Measurements from ENCODE around the gene ZNF763. TPM values are rescaled to one million over a fixed set of nuclear protein-coding genes. Genes with fewer than 3 reads are reported as not detected.
"Not testable (repeated sequence)": the region's sequence is repeated elsewhere in the genome, so short reads cannot be mapped to it uniquely, and the experiment has no call there.

Gene ZNF763
- total RNA-seq, 1 donor from 2014 or later: 9.8 TPM

DNA sequence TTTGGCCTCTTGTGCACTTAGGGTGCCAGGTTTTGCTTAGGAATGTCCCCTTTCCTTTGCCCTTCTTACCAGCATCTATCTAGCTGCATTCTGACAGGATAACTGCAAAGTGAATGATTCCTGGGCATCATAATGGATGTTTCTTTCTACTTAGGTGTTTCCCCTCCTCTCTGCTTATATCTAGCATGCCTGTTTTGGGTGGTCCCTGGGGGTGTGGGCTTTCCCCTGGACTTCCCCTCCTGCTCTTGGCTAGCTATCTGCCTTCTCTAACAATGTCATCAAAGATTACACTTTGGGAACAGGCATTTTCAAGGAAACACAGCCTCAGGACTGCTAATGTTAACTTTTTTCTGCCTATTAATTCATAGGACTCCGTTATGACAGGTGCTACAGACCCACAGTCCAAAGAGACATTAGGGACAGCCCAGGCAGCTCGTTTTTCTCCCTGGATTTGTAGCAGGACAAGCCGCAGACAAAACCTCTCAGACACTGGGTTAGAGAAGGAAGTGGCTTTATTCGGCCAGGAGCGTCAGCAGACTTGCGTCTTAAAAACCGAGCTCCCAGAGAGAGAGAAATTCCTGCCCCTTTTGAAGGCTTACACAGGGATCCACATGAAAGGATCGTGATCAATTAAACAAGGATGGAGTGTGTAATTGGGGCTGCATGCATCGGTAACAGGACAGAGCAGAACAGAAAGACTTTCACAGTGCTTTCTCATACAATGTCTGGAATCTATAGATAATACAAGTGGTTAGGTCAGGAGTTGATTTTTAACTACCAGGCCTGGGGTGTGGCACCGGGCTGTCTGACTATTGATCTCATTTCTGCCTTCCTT, 22.6 kb upstream of the ZNF763 start:
- intact Hi-C loops (cut with micrococcal nuclease): no loop called here
- Mint-ChIP-seq H3K4me3 (no peak overlapping the region), H3K36me3 (ENCODE audit: low read depth) (peaks cover 86% of the 10 kb centered on the region), H3K27ac (peak overlapping the region; percentile 20), H3K4me1 (peaks cover 6% of the 10 kb centered on the region), H3K9me3 (peaks cover 38% of the 10 kb centered on the region), H3K27me3 (no peaks in the 10 kb centered on the region)
- ChIA-PET POLR2A (interaction anchor here (0.5 kb wide), 1 partner anchor 94 kb away, joined by 10 read pairs; no protein-coding TSS in a partner anchor), CTCF (no interaction called here)
- ATAC-seq (ENCODE audit: low read depth) (peak; percentile 61), DNase-seq (no peak)
- no peak for TF ChIP-seq CTCF (IDR thresholded peaks at IDR 0.05)

DNA sequence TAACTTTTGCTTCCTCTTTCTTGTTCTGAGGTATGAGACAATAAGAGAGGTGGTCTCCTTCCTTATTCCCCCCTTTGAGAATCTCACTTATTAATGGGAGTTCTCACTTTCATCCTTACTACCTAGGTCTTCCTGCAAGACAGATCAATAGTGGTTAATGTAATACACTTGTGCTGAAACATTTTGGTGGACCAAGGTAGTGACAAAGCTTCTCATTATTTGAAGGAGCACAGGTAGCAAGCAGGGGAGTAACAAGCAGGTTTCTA, 22.1 kb upstream of the ZNF763 start:
- no peak for TF ChIP-seq CTCF (IDR thresholded peaks at IDR 0.05)
- DNase-seq: no peak
- no peak for ATAC-seq (ENCODE audit: low read depth)
- Mint-ChIP-seq H3K27ac (no peak overlapping the region), H3K36me3 (ENCODE audit: low read depth) (peaks cover 88% of the 10 kb centered on the region), H3K9me3 (peaks cover 41% of the 10 kb centered on the region), H3K27me3 (no peaks in the 10 kb centered on the region), H3K4me3 (no peak overlapping the region), H3K4me1 (peaks cover 6% of the 10 kb centered on the region)
- ChIA-PET CTCF (interaction anchor here (0.6 to 0.8 kb wide), 2 partner anchors 19 to 44 kb away, joined by 3 to 7 read pairs; no protein-coding TSS in a partner anchor), POLR2A (interaction anchor here (0.5 kb wide), 1 partner anchor 94 kb away, joined by 10 read pairs; no protein-coding TSS in a partner anchor)
- intact Hi-C loops (cut with micrococcal nuclease): no loop called here

- ATAC-seq (ENCODE audit: low read depth) (no peak), DNase-seq (no peak)
- Mint-ChIP-seq H3K27me3 (no peaks in the 10 kb centered on the region), H3K27ac (no peak overlapping the region), H3K4me1 (peaks cover 6% of the 10 kb centered on the region), H3K36me3 (ENCODE audit: low read depth) (peaks cover 93% of the 10 kb centered on the region), H3K4me3 (no peak overlapping the region), H3K9me3 (peaks cover 55% of the 10 kb centered on the region)
- no peak for TF ChIP-seq CTCF (IDR thresholded peaks at IDR 0.05)
- ChIA-PET POLR2A (interaction anchor here (0.6 kb wide), 2 partner anchors 290 to 377 kb away, joined by 4 read pairs; no protein-coding TSS in a partner anchor), CTCF (interaction anchor here (0.7 kb wide), 1 partner anchor 21 kb away, joined by 3 read pairs; no protein-coding TSS in a partner anchor)
- intact Hi-C loops (cut with micrococcal nuclease): no loop called here
These were observed 20.2 kb upstream of the ZNF763 start for GRCh38 chr19:11944656-11945055.

- no peak overlapping the region for H3K4me3 Mint-ChIP-seq
- H3K27ac Mint-ChIP-seq: no peak overlapping the region
- H3K4me1 Mint-ChIP-seq: no peaks in the 10 kb centered on the region
- peaks cover 91% of the 10 kb centered on the region for H3K36me3 Mint-ChIP-seq (ENCODE audit: low read depth)
- POLR2A ChIA-PET: no interaction called here
- no peak for ATAC-seq (ENCODE audit: low read depth)
- intact Hi-C loops (cut with micrococcal nuclease): no loop called here
- CTCF ChIA-PET: no interaction called here
- H3K9me3 Mint-ChIP-seq: peaks cover 54% of the 10 kb centered on the region
- no peaks in the 10 kb centered on the region for H3K27me3 Mint-ChIP-seq
- no peak for DNase-seq
- no peak for TF ChIP-seq CTCF (IDR thresholded peaks at IDR 0.05)
These were observed 16.2 kb upstream of the ZNF763 start for GRCh38 chr19:11948646-11949045.

DNA sequence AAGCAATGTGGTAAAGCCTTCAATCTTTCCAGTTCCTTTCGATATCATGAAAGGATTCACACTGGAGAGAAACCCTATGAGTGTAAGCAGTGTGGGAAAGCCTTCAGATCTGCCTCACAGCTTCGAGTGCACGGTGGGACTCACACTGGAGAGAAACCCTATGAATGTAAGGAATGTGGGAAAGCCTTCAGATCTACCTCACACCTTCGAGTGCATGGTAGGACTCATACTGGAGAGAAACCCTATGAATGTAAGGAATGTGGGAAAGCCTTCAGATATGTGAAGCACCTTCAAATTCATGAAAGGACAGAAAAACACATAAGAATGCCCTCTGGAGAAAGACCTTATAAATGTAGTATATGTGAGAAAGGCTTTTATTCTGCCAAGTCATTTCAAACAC, 15.6 kb upstream of the ZNF763 start:
- no peaks in the 10 kb centered on the region for H3K27me3 Mint-ChIP-seq
- peaks cover 87% of the 10 kb centered on the region for H3K36me3 Mint-ChIP-seq (ENCODE audit: low read depth)
- no peak for TF ChIP-seq CTCF (IDR thresholded peaks at IDR 0.05)
- no peak overlapping the region for H3K4me3 Mint-ChIP-seq
- POLR2A ChIA-PET: no interaction called here
- ATAC-seq (ENCODE audit: low read depth) (no peak), DNase-seq (no peak)
- CTCF ChIA-PET: no interaction called here
- intact Hi-C loops (cut with micrococcal nuclease): no loop called here
- no peak overlapping the region for H3K27ac Mint-ChIP-seq
- no peaks in the 10 kb centered on the region for H3K4me1 Mint-ChIP-seq
- H3K9me3 Mint-ChIP-seq: peaks cover 51% of the 10 kb centered on the region

- H3K27me3 Mint-ChIP-seq; ATAC-seq (ENCODE audit: low read depth); CTCF ChIA-PET; H3K27ac Mint-ChIP-seq; intact Hi-C loops (cut with micrococcal nuclease); H3K4me3 Mint-ChIP-seq; H3K4me1 Mint-ChIP-seq; DNase-seq; POLR2A ChIA-PET: not testable (repeated sequence)
- peaks cover 46% of the 10 kb centered on the region for H3K9me3 Mint-ChIP-seq
- peaks cover 85% of the 10 kb centered on the region for H3K36me3 Mint-ChIP-seq (ENCODE audit: low read depth)
These were observed 15.2 kb upstream of the ZNF763 start for GRCh38 chr19:11949614-11950080.

All from activated B cell treated with CpG ODN at 0.5 μM for 24 hours (primary cell).